HG03045 (cell line): ENCODE results near the gene ACADVL.

Experiments
- ATAC-seq: cut with Tn5 transposase; IDR thresholded peaks from one replicate; pipeline ENCODE4 v1.9.1; 2021; ENCODE audit warnings: mild to moderate bottlenecking, moderate library complexity; ENCODE audit not compliant: unreplicated experiment

Gene ACADVL

DNA sequence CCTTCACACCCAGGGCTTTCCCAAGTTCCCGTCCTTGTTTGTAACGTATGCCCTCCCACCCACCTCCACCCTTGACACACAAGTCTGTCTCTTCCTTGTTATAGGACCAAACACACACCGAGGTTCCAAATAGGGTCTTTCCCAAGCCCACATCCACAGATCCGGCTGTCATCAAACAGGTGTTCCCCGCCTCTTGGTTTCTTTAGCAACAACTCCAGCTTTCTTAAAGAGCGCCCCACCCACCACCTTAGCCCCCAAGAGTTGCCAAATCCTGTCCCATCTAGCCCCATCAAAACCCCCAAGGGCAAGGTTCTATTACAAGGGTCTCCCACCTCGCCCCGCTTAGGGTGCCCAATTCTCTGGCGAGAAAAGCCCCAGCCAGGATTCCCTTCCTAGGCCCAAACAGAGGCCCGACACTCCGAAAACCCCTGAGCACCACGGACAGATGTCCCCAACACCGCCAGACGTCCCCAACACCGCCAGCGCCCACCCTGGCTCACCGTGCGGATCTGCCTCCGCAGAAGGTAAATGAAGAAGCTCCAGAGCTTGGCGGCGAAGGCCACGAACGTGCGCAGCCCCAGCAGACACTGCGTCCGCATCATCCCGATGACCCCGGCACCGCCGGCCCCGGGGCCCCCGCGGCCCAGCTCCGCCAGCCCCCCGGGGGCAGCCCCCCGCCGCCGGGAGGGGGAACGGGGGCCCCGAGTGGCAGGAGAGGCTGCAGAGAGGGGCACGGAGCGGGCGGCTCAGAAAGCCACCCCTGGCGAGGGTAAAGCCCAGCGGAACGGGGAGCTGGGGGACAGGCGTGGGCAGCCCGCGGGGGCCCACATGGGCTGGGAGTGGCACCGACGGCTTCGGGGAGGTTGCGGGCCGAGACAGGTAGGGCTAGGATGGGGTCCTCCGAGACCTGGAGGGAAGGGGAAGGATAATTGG is 31.2 kb downstream of the ACADVL start:
- peak; percentile 6 for ATAC-seq

DNA sequence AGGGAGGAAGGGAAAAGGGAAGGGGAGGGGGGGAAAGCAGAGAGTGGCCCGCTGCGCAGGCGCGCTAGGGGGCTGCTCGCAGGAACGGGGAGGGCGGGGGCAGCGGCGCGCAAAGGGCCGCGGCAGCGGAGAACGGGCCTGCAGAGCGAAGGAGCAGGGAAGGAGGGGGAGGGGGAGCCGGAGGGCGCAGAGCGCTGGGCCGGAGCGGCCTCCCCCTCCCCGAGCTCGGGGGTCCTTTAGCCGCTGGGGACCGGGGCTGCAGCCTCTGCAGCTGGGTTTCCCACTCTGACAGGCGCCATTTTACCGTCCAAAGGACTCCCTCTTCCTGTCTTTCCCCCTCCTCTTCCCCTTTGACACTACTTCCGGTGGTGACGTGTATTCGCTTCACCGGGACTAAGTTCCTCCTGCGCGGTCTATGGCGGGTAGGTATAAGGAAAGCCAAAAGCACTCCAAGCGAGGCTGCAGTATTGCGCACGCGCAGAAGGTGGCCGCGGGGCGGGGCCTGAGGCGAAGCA is 32.0 kb downstream of the ACADVL start, which contains the start of gene CTDNEP1:
Gene CTDNEP1, minus strand, starts transcription at position 74 of the 515 bp plus-strand sequence. CDS start 438 bp downstream, outside the sequence.
- peak; percentile 77 for ATAC-seq

DNA sequence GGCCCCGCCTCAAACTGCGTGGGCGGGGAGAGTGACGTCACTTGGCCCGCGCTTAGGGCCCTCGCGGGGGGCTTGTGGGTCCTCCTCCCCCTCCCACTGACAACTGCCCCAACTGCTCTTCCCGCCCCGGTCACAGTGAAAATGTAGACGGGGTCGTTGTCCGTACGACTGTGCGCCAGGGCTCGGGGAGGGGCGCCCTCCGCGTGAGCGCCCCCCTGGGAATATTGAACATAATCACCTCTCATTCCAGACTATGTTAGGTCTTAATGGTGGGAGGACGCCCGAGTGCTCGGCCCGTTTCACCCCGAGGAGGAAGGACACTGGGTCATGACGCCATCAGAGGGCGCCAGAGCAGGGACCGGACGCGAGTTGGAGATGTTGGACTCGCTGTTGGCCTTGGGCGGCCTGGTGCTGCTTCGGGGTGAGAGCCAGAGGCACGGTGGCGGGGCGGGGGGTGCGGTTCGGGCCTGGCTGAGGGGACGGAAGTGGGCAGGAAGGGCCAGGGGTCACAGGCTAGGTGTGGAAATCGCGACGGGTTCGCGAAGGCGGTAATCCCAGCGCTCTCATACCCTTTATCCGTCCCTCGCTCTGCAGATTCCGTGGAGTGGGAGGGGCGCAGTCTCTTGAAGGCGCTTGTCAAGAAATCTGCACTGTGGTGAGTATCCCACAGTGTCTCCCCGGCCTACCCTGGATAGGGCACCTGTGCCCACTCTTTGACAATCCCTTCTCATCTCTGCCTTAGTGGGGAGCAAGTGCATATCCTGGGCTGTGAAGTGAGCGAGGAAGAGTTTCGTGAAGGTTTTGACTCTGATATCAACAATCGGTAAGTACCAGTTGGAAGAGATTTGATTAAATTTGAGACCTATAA is 32.7 kb downstream of the ACADVL start, which contains the start of gene ELP5:
Gene ELP5, plus strand, starts transcription at position 40 of the 868 bp plus-strand sequence. Its CDS starts 336 bp downstream, at position 376.
- ATAC-seq = peak; percentile 52

DNA sequence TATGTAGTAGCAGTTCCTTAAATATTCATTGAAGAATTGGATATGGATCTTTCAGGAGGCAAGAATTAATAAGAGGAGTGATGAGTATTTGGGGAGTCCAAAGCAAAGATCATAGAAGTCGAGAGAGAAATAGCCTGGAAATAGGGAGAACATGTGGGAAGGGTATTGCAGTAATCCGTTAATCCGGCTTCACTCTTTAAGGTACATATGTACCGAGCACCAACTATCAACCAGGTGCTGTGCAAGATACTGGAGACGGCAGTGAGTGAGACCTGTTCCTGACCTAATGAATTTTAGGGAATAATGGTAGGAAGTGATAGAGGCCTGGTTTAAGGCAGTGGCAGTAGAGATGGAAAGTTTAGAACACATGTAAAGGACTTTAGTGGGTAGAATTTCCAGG is 33.3 kb downstream of the ACADVL start:
- ATAC-seq = no peak

DNA sequence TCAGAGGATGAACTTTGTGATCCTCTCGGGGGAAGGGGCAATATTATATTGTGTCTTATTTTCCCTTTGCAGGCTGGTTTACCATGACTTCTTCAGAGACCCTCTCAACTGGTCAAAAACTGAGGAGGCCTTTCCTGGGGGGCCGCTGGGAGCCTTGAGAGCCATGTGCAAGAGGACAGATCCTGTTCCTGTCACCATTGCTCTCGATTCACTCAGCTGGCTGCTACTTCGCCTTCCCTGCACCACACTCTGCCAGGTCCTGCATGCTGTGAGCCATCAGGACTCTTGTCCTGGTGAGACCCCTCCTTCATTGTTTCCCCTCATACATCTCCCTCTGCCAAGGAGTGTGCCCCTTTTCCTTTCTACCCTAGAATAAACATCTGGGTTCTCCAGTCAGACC is 34.8 kb downstream of the ACADVL start:
- ATAC-seq = no peak

DNA sequence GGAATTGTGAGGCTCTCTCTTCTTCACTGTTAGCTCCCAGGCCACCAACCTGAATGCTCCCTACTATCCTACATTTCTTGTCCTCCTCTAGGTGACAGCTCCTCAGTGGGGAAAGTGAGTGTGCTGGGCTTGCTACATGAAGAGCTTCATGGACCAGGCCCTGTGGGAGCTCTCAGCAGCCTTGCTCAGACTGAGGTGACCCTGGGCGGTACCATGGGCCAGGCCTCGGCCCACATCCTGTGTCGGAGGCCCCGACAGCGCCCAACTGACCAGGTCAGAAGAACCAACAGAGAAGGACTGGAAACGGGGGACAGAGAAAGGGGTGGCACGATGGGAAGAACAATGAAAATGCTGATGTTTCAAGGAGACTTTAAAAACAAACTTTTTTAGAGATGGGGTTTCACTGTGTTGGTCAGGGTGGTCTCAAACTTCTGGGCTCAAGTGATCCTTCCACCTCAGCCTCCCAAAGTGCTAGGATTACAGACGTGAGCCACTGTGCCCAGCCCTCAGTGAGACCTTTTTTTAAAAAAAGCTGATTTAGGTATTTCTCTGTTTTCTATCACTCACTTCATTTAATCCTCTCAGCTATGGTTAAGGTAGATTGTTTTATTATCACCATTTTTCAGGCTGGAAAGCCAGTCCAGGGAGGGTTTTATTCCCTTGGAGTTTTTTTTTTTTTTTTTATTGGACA is 37.2 kb downstream of the ACADVL start:
- no peak for ATAC-seq

DNA sequence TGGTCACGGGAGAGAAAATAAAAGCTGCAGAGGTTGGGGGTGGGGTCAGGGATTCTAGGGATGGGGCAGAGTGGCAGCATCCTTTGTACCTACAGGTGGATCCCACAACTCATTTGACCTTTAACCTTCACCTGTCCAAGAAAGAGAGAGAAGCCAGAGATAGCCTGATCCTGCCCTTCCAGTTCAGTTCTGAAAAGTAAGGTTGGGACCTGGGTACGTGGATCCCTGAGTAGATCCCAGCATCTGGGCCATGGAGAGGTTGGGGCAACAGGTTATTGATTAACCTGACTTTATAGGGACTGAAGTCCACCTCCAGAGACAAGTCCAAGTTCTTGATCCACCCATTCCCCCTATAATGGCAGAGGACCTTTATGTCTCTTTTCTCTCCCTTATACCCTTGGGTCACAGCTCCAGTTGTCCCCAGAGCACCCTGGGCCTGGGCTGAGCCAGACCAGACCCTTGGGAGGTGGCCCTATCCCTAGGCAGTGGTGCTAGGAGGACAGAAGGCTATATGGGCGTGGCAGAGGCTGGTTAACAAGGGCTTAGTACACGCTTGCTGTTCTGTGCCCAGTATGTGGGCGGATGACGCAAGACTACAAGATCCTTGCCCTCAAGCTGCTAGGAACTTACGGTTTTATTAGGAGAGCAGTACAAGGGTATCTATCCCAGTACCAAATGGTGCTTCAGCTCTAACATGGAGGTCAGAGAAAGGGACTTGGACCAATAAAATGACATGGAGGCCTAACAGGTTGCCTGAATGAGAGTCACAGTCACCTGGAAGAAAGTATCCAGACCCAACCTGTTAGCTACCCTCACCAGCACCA is 39.2 kb downstream of the ACADVL start:
- ATAC-seq = no peak

DNA sequence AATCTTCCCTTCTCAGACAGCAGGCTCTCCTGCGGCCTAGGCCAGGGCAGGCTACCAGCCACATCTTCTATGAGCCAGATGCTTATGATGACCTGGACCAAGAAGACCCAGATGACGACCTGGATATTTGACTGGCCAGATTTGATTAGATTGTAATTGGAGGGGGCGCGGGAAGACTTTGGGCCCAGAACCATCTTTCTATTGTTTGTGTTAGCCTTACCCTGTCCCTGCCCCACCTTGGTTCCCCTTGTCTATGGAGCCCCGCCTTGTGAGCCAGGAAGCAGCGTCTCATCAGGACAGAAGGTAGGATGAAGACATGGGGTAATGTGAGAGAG is 39.8 kb downstream of the ACADVL start:
- ATAC-seq = no peak

DNA sequence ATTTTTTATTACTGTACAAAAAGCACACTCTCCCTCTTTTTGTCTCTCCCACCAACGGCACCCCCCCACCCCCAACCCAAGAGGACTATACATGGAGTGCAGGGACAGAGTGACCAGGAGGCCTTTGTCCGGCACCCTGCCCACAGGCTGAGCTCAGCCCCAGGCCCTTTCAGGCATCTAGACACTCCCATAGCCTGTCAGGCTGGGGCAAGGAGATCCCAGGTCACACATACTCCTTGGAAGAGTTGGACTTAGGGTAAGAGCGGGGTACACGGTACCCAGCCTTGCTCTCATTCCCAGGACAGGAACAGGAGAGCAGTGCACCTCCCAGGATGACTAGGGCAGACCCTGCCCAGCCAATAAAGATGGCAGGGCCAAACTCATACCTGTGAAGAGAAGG is 40.4 kb downstream of the ACADVL start:
- no peak for ATAC-seq

DNA sequence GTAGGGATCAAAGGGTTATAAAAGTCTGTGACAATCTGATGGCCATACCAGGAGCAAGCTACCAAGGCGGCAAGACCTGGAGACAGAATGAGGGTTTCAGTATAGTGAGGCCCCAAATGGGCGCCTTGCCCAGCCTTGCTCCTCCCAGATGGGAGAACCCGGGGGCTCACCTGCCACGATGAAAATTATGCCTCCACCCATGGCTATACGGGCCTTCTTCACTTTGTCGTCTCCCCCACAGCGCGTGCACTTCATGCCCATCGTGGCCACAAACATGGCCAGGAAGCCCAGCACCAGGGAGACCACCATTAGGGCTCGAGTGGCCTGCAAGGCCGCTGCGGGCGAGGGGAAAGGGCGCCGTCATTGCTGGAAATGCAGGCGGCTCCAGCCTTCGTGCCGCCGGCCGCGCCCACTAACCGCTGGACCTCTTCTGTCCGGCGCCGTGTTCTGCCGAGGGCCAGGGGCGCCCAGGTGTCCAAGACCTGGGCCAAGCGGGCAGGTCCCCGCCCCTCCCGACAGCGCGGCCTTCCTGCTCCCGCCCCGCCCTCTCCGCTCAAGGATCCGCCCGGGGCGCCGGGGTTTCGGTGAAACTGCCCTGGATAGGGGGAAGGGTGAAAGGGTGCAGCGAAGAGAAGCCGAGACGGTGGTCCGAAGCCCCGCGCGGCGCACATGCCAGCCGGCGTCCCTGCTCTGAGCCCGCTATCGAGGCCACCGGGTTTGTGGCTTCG is 41.1 kb downstream of the ACADVL start:
- no peak for ATAC-seq

DNA sequence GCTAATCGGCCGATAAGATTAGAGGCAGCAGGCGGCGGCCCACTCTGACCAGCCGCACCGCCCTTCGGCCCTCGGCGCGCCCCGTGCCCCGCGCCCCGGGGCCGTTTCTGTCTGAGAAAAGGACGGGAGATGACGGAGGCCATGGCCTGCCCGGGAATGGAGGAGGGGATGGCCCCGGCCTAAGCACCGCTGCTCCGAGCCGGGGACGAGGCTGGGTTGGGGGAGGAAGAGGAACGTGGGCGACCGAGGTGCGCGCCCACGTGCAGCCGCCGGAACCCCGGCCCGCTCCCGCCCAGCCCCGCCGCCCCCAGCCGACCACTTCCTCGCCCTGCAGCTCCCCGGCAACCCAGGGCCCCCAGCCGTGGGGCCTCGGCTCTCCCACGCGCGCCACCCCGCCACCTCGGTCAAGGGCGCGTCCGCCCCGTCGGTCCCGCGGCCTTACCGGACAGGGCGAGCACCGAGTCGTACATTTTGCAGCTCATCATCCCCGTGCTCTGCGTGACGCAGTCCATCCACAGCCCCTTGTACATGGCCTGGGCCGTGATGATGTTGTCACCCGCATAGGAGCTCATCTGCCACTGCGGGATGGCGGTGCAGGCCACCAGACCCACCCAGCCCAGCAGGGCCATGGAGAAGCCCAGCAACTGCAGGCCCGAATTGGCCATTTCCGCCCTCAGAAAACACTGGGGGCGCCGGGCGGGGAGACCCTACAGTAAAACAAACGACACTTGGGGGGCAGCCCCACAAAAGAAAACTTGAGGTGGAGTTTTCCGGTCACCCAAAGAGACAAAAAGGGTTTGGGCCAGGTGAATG is 41.8 kb downstream of the ACADVL start:
- ATAC-seq = no peak

DNA sequence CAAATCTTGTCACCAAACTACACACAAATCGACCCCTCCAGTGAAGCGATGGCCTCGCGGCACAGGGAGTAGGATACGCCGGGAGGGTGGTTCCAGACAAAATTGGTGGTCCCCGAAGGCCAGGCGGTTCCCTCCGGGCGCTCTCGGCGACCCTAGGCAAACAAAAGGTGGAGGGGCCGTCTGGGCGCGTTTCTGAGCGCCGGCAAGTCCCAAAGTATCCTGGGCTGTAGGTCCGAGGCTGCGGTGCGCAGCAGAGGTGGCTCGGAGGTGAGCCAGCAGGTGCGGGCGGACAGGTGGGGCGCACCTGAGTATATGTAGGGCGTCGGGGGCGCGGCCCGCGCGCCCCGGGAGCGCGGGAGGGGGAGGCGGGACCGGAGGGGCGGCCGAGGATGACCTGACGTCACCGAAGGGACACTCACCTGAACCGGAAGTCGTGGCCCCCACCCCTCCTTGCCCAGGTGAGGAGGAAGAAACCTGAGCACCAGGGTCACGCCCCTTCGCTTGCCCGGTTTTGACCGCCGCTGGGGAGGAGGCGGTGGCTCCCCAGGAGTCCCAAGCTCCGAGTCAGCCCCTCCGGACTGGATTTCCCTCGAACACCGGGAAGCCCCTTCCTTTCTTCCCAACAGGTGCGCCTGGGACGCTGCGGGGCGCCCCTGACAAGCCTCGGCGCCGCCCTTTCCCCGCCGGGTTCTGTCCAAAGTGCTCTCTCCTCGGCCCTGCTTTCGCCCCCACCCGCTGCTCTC is 42.6 kb downstream of the ACADVL start, which contains the start of gene CLDN7:
Gene CLDN7, minus strand, starts transcription at position 287 of the 743 bp plus-strand sequence. CDS start 435 bp downstream, outside the sequence.
- no peak for ATAC-seq

DNA sequence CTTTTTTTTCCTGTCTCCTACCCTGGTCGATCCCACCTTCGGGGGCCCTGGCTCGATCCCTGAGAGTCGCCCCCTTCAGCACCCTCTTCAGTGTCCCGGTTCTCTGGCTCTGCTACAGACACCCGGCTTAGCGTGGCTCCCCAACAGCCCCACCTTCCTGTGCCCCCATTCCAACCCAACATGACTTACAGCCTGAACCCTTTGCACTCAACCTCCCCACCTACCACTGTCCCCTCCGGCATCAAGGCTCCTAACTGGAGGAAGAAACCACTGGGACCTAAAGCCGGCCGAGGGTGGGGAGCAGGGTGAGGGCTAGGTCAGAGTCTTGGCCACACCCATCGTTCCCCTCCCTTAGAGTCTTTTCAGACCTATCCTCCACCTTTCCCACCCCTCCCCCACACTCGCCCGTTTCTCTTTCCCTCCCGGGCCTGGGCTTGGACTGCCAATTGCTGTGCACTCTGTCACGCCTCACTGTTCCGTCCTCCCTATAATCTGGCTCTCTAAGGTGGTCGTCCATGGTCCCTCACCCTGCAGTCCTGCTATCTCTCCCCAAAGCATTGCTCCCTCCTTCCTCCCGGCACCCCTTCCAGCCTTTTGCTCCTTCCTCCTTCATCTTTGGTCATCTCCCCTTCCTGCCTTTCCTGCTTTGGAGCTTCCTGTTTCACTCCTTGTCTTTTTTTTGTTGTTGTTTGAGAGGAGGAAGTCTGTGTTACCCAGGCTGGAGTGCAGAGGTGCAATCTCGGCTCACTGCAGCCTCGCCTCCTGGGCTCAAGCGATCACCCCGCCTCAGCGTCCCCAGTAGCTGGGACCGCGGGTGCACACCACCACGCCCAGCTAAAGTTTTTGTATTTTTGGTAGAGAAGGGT is 43.4 kb downstream of the ACADVL start:
- no peak for ATAC-seq

DNA sequence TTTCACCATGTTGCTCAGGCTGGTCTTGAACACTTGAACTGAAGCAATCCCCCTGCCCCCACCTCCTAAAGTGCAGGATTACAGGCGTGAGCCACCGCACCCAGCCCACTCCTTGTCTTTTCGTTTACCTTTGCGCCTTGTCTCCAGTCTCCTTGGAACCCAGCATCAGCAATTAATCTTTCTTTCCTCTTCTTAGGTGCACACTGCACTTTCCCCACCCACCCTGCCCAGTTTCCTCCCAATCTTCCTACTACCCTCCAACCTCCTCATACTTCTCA is 44.0 kb downstream of the ACADVL start:
- ATAC-seq = no peak

DNA sequence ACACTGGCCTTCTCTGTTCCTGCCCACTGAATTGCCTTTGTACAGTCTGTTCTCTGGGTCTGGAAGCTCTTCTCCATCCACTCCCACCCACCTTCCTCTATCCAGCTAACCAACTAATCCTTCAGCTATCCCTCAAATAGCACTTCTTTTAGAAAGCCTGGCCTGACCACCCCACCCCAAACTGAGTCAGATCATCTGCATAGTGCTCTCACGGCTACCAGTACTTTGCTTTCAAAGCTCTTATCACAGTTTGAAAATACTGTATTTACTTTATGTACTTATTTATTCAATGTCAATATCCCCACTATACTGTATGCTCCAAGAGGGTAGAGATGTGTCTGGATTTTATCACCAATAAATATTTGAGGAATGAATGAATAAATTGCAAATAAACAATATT is 47.0 kb downstream of the ACADVL start:
- ATAC-seq = no peak
